H9 (cell line): ENCODE measurements around the gene ZNF724. TPM values are rescaled to one million over a fixed set of nuclear protein-coding genes. Genes with fewer than 3 reads are reported as not detected.
A peak's percentile ranks its signal among the peaks of the same experiment; 100 is the strongest.

Experiments used
- DNase-seq: peaks from one replicate; pipeline ENCODE4 v3.0.0-alpha.2; 2017
- H2AFZ ChIP-seq: one replicate; pipeline ENCODE4 v1.6.1; 2013; ENCODE audit warnings: mild to moderate bottlenecking, low read length, control low read depth, moderate library complexity
- H2AK5ac ChIP-seq: 2 replicates; pipeline ENCODE4 v1.6.1; 2013; ENCODE audit warnings: low read length, control low read depth, mixed read lengths; ENCODE audit not compliant: insufficient read length
- H2BK120ac ChIP-seq: one replicate; pipeline ENCODE4 v1.6.1; 2013; ENCODE audit warnings: low read depth, mild to moderate bottlenecking, low read length, control low read depth, inconsistent platforms; ENCODE audit not compliant: poor library complexity, severe bottlenecking
- H2BK12ac ChIP-seq: 2 replicates; pipeline ENCODE4 v1.6.1; 2013; ENCODE audit warnings: low read length, control low read depth, mixed read lengths, low read depth; ENCODE audit not compliant: insufficient read length
- H2BK15ac ChIP-seq: 2 replicates; pipeline ENCODE4 v1.6.1; 2013; ENCODE audit warnings: low read depth, low read length, control low read depth
- H2BK20ac ChIP-seq: one replicate; pipeline ENCODE4 v1.6.1; 2013; ENCODE audit warnings: low read depth, mild to moderate bottlenecking, low read length, control low read depth, inconsistent platforms; ENCODE audit not compliant: poor library complexity, severe bottlenecking
- H2BK5ac ChIP-seq: 2 replicates; pipeline ENCODE4 v1.6.1; 2013; ENCODE audit warnings: low read length, control low read depth, mixed read lengths; ENCODE audit not compliant: insufficient read length
- H3K14ac ChIP-seq: 2 replicates; pipeline ENCODE4 v1.6.1; 2013; ENCODE audit warnings: low read length, control low read depth; ENCODE audit not compliant: insufficient read depth
- H3K18ac ChIP-seq: 2 replicates; pipeline ENCODE4 v1.6.1; 2013; ENCODE audit warnings: low read depth, mild to moderate bottlenecking, mixed read lengths, low read length, control low read depth; ENCODE audit not compliant: insufficient read length
- H3K23ac ChIP-seq: 2 replicates; pipeline ENCODE4 v1.6.1; 2013; ENCODE audit warnings: low read length, control low read depth, mixed read lengths, low read depth; ENCODE audit not compliant: insufficient read length
- H3K23me2 ChIP-seq: 2 replicates; pipeline ENCODE4 v1.6.1; 2013; ENCODE audit warnings: low read depth, mild to moderate bottlenecking, mixed read lengths, low read length, control low read depth; ENCODE audit not compliant: insufficient read length, poor library complexity, severe bottlenecking
- H3K27ac ChIP-seq: 2 replicates; pipeline ENCODE4 v1.5.1; 2013; ENCODE audit warnings: low read length, control low read depth, mixed read lengths, low read depth; ENCODE audit not compliant: insufficient read length
- H3K27me3 ChIP-seq: 2 replicates; pipeline ENCODE4 v1.6.1; 2013; ENCODE audit warnings: low read length, control low read depth, inconsistent platforms; ENCODE audit not compliant: insufficient read depth
- H3K4ac ChIP-seq: 2 replicates; pipeline ENCODE4 v1.6.1; 2013; ENCODE audit warnings: low read depth, mild to moderate bottlenecking, control low read depth, inconsistent platforms, low read length, moderate library complexity
- H3K4me1 ChIP-seq: 2 replicates; pipeline ENCODE4 v1.6.1; 2013; ENCODE audit warnings: low read length, control low read depth, inconsistent platforms; ENCODE audit not compliant: insufficient read depth
- H3K4me2 ChIP-seq: 2 replicates; pipeline ENCODE4 v1.6.1; 2013; ENCODE audit warnings: low read length, control low read depth, mixed read lengths; ENCODE audit not compliant: insufficient read length, insufficient read depth
- H3K56ac ChIP-seq: 2 replicates; pipeline ENCODE4 v1.6.1; 2013; ENCODE audit warnings: low read depth, mild to moderate bottlenecking, mixed read lengths, low read length, control low read depth; ENCODE audit not compliant: insufficient read length
- H3K79me1 ChIP-seq: 2 replicates; pipeline ENCODE4 v1.6.1; 2013; ENCODE audit warnings: low read depth, mild to moderate bottlenecking, moderate library complexity, low read length, control low read depth, inconsistent platforms; ENCODE audit not compliant: insufficient read depth, poor library complexity, severe bottlenecking
- H3K79me2 ChIP-seq: 2 replicates; pipeline ENCODE4 v1.6.1; 2013; ENCODE audit warnings: low read length, control low read depth, inconsistent platforms; ENCODE audit not compliant: insufficient read depth
- H3K9ac ChIP-seq: 2 replicates; pipeline ENCODE4 v1.6.1; 2013; ENCODE audit warnings: low read length, control low read depth, mixed read lengths; ENCODE audit not compliant: insufficient read length; ENCODE audit errors: extremely low read depth
- H3K9me3 ChIP-seq: one replicate; pipeline ENCODE4 v1.6.1; 2013; ENCODE audit warnings: low read depth, low read length, inconsistent platforms; ENCODE audit not compliant: control insufficient read depth
- H3T11ph ChIP-seq: one replicate; pipeline ENCODE4 v1.6.1; 2013; ENCODE audit warnings: mild to moderate bottlenecking, low read length, control low read depth, inconsistent platforms
- H4K20me1 ChIP-seq: one replicate; pipeline ENCODE4 v1.6.1; 2013; ENCODE audit not compliant: control insufficient read depth, insufficient read length, insufficient read depth
- H4K5ac ChIP-seq: 2 replicates; pipeline ENCODE4 v1.6.1; 2013; ENCODE audit warnings: low read depth, mild to moderate bottlenecking, mixed read lengths, low read length, control low read depth; ENCODE audit not compliant: insufficient read length
- H4K8ac ChIP-seq: replicated peaks from 2 replicates; pipeline ENCODE4 v1.6.1; 2013; ENCODE audit warnings: low read length, control low read depth, mixed read lengths, low read depth; ENCODE audit not compliant: insufficient read length
- H4K91ac ChIP-seq: 2 replicates; pipeline ENCODE4 v1.6.1; 2013; ENCODE audit warnings: low read depth, mild to moderate bottlenecking, moderate library complexity, mixed read lengths, low read length, control low read depth; ENCODE audit not compliant: insufficient read length
- H3K27ac Mint-ChIP-seq, 3 experiments: 2 replicates in 2 of 3; 3 replicates in 1 of 3; pipeline ENCODE4 v1.8.0; 2020 to 2021; ENCODE audit warnings: mixed read lengths in 3 of 3, mild to moderate bottlenecking in 1 of 3, moderate library complexity in 1 of 3
- H3K27me3 Mint-ChIP-seq: 2 replicates; pipeline ENCODE4 v1.8.0; 2021; ENCODE audit warnings: low read depth, mild to moderate bottlenecking, moderate library complexity, mixed read lengths
- H3K36me3 Mint-ChIP-seq, 3 experiments: 2 replicates in 2 of 3; 3 replicates in 1 of 3; pipeline ENCODE4 v1.8.0; 2020 to 2021; ENCODE audit warnings: low read depth in 3 of 3, mixed read lengths in 3 of 3; ENCODE audit not compliant: insufficient read depth in 1 of 3
- H3K4me1 Mint-ChIP-seq, 2 experiments: 2 replicates each; pipeline ENCODE4 v1.8.0; 2020; ENCODE audit warnings: mixed read lengths in 2 of 2
- H3K4me3 Mint-ChIP-seq, 2 experiments: 2 replicates in 1 of 2; 3 replicates in 1 of 2; pipeline ENCODE4 v1.8.0; 2020 to 2021; ENCODE audit warnings: mild to moderate bottlenecking in 2 of 2, mixed read lengths in 2 of 2, moderate library complexity in 1 of 2
- H3K9me3 Mint-ChIP-seq, 2 experiments: 2 replicates in 1 of 2; 3 replicates in 1 of 2; pipeline ENCODE4 v1.8.0; 2020; ENCODE audit warnings: mild to moderate bottlenecking in 2 of 2, mixed read lengths in 2 of 2, moderate library complexity in 1 of 2
- CTCF ChIP-seq: fragments of 200-600 bp; sonication (generic); conservative IDR thresholded peaks from 3 replicates; pipeline ENCODE4 v1.8.0; 2021; ENCODE audit warnings: antibody characterized with exemption, mild to moderate bottlenecking
- WGBS: extraction: QIAGEN DNeasy Blood & Tissue Kit; methylation state at CpG from one replicate; pipeline ENCODE4 v1.1.7; 2013; ENCODE audit warnings: missing lambda C conversion rate, low lambda C conversion rate, mixed read lengths; ENCODE audit not compliant: insufficient read length; ENCODE audit errors: extremely low coverage; 5-methylcytosine and 5-hydroxymethylcytosine counted together
- total RNA-seq: library from RNA; stranded (reverse); gene quantifications from 2 replicates; pipeline ENCODE4 v1.2.1, GENCODE V29; 2021

ZNF724 gene
- total RNA-seq, 1 experiment from 2014 or later = 56.7 TPM

GRCh38 chr19:23261496-23262020 lies 11.4 kb upstream of the ZNF724 start:
- Histone ChIP-seq H2BK12ac (no peak overlapping the region), H2AFZ (no peak overlapping the region), H2BK5ac (no peak overlapping the region), H4K91ac (no peak overlapping the region), H3K27ac (no peak overlapping the region), H3K4ac (no peak overlapping the region), H3K79me1 (no peaks in the 10 kb centered on the region), H4K8ac (peak overlapping the region; percentile 4), H3K23ac (no peak overlapping the region), H2BK15ac (no peak overlapping the region), H3T11ph (no peak overlapping the region), H3K23me2 (no peaks in the 10 kb centered on the region), H2BK120ac (no peak overlapping the region), H4K5ac (no peak overlapping the region), H3K18ac (no peak overlapping the region), H3K9me3 (no peaks in the 10 kb centered on the region), H2BK20ac (no peak overlapping the region), H3K4me1 (no peaks in the 10 kb centered on the region), H4K20me1 (no peaks in the 10 kb centered on the region), H2AK5ac (no peak overlapping the region), H3K14ac (no peak overlapping the region), H3K56ac (no peak overlapping the region), H3K79me2 (no peaks in the 10 kb centered on the region), H3K9ac (no peak overlapping the region), H3K27me3 (no peaks in the 10 kb centered on the region), H3K4me2 (no peak overlapping the region)
- no peaks in the 10 kb centered on the region for H3K27me3 Mint-ChIP-seq
- DNase-seq = no peak
- no peaks in the 10 kb centered on the region for H3K4me1 Mint-ChIP-seq
- H3K9me3 Mint-ChIP-seq = no peaks in the 10 kb centered on the region
- WGBS = no CpG with 5 or more reads among the region's 3 CpGs
- H3K36me3 Mint-ChIP-seq = peaks cover 49 to 74% (median 59%) of the 10 kb centered on the region in 3 experiments
- no peak overlapping the region for H3K4me3 Mint-ChIP-seq
- H3K27ac Mint-ChIP-seq = no peak overlapping the region
- no peak for TF ChIP-seq CTCF
